ENCODE results near the gene SPRR2A.

SPRR2A gene

DNA sequence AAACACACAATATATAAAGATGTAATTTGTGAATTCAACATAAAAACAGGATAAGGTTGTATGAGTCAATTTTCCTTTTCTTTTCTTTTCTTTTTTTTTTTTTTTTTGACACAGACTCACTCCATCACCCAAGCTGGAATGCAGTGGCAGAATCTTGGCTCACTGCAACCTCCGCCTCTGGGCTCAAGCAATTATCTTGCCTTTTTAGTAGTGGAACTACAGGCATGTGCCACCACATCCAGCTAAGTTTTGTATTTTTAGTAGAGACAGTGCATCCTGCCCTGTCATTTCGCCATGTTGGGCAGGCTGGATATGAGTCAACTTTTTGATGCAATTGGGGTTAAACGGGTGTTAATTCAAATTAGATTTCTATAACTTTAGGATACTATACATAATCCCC, 24.4 kb upstream of the SPRR2A start:
- TF ChIP-seq, protein P1, sequence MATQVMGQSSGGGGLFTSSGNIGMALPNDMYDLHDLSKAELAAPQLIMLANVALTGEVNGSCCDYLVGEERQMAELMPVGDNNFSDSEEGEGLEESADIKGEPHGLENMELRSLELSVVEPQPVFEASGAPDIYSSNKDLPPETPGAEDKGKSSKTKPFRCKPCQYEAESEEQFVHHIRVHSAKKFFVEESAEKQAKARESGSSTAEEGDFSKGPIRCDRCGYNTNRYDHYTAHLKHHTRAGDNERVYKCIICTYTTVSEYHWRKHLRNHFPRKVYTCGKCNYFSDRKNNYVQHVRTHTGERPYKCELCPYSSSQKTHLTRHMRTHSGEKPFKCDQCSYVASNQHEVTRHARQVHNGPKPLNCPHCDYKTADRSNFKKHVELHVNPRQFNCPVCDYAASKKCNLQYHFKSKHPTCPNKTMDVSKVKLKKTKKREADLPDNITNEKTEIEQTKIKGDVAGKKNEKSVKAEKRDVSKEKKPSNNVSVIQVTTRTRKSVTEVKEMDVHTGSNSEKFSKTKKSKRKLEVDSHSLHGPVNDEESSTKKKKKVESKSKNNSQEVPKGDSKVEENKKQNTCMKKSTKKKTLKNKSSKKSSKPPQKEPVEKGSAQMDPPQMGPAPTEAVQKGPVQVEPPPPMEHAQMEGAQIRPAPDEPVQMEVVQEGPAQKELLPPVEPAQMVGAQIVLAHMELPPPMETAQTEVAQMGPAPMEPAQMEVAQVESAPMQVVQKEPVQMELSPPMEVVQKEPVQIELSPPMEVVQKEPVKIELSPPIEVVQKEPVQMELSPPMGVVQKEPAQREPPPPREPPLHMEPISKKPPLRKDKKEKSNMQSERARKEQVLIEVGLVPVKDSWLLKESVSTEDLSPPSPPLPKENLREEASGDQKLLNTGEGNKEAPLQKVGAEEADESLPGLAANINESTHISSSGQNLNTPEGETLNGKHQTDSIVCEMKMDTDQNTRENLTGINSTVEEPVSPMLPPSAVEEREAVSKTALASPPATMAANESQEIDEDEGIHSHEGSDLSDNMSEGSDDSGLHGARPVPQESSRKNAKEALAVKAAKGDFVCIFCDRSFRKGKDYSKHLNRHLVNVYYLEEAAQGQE (IDR thresholded peaks at IDR 0.05; ENCODE audit: insufficient replicate concordance, low read depth) = no peak
- TF ChIP-seq POLR2AphosphoS5 (IDR thresholded peaks at IDR 0.05; ENCODE audit: low read depth) = no peak
- TF ChIP-seq, protein P2, sequence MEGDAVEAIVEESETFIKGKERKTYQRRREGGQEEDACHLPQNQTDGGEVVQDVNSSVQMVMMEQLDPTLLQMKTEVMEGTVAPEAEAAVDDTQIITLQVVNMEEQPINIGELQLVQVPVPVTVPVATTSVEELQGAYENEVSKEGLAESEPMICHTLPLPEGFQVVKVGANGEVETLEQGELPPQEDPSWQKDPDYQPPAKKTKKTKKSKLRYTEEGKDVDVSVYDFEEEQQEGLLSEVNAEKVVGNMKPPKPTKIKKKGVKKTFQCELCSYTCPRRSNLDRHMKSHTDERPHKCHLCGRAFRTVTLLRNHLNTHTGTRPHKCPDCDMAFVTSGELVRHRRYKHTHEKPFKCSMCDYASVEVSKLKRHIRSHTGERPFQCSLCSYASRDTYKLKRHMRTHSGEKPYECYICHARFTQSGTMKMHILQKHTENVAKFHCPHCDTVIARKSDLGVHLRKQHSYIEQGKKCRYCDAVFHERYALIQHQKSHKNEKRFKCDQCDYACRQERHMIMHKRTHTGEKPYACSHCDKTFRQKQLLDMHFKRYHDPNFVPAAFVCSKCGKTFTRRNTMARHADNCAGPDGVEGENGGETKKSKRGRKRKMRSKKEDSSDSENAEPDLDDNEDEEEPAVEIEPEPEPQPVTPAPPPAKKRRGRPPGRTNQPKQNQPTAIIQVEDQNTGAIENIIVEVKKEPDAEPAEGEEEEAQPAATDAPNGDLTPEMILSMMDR (IDR thresholded peaks at IDR 0.05; ENCODE audit: insufficient read depth, low read length) = no peak
- TF ChIP-seq GABPA (IDR thresholded peaks at IDR 0.05; ENCODE audit: low read depth) = no peak
- no peak for TF ChIP-seq SPI1 (IDR thresholded peaks at IDR 0.05; ENCODE audit: borderline replicate concordance, low read depth)
- Histone ChIP-seq H3K4me3 (replicated peaks; ENCODE audit: insufficient read depth, low read length) (no peak overlapping the region), H3K27me3 (ENCODE audit: insufficient read depth, poor library complexity, severe bottlenecking) (no peaks in the 10 kb centered on the region), H3K27ac (replicated peaks) (no peak overlapping the region)
- no peak for DNase-seq (ENCODE audit: low read depth in 1 of 2, low spot score in 1 of 2)

DNA sequence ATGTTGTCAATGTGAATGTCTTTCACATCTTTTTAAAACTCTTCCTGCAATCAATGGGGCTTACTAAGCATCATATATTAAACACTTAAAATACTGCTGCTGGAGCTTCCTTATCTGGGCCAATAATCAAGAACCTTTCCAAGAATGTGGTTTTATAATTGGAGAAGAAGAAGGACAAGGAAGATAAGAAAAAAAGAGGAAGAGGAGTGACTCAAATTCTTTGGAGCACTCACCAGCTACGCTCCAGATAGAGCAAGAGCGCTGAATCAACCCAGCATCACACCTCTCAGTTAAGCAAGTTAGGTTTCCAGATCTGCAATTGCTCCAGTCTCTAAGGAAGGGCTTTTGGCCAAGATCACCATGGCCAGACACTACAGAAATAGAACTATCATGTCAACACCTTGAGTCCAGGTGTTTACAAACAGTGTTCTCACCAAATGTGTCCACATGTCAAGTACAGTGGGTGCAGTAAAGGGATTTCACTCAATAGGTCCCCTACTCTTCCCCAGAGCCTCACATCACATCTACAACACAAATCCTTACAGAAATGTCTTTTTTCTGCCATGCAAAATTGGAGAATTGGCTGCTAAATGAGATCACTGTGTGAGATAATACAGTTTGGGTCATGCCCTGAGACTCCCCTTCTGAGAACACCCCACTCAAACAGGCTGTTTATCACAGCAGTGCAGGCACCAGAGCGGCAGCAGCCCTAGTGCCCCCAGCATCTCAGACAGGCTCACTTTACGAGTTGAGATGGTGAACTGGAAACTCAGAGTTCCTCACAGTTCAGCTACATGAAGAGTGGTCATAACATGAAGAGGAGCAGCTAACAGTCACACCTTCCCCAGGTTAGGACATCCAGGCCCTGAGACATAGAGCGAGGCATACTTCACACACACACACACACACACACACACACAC, 15.8 kb upstream of the SPRR2A start:
- 0 out of 2 replicates have a peak, but pooled peaks have one; percentile 1 for TF ChIP-seq SPI1 (IDR thresholded peaks at IDR 0.05; ENCODE audit: borderline replicate concordance, low read depth)
- TF ChIP-seq, protein P2 (IDR thresholded peaks at IDR 0.05; ENCODE audit: insufficient read depth, low read length) = no peak
- H3K27ac ChIP-seq (replicated peaks) = no peak overlapping the region
- peaks cover 2% of the 10 kb centered on the region for H3K27me3 ChIP-seq (ENCODE audit: insufficient read depth, poor library complexity, severe bottlenecking)
- no peak for DNase-seq (ENCODE audit: low read depth in 1 of 2, low spot score in 1 of 2)
- H3K4me3 ChIP-seq (replicated peaks; ENCODE audit: insufficient read depth, low read length) = no peak overlapping the region

DNA sequence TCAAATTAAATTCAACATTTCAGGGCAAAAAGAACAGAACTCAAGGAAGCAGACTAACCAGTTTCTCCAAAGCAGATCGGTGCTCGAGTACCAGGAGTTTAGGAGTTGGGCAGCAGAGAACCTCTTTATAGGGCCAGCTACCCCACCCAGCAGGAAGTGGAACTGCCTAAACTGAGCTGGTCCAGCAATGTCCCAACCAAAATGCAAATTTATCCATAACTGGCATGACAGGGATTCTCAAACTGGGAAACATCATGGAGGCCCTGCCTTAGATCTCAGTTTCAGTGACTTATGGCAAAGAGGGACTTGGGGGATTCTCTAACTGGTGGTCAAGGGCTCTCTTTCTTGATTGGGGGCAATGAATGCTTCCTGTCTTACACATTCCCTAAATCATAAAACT, 14.2 kb upstream of the SPRR2A start, which contains the start of gene SPRR2B:
Gene SPRR2B, minus strand, starts transcription at position 101 of the 400 bp plus-strand sequence. CDS start 772 bp downstream, outside the sequence.
- TF ChIP-seq SPI1 (IDR thresholded peaks at IDR 0.05; ENCODE audit: borderline replicate concordance, low read depth) = no peak
- TF ChIP-seq, protein P2 (IDR thresholded peaks at IDR 0.05; ENCODE audit: insufficient read depth, low read length) = no peak
- TF ChIP-seq, protein P1 (IDR thresholded peaks at IDR 0.05; ENCODE audit: insufficient replicate concordance, low read depth) = no peak
- no peak for TF ChIP-seq POLR2AphosphoS5 (IDR thresholded peaks at IDR 0.05; ENCODE audit: low read depth)
- TF ChIP-seq GABPA (IDR thresholded peaks at IDR 0.05; ENCODE audit: low read depth) = no peak
- no peak within 1 kb of the TSS for H3K27ac ChIP-seq (replicated peaks)
- H3K27me3 ChIP-seq (ENCODE audit: insufficient read depth, poor library complexity, severe bottlenecking) = peaks cover 2% of the 10 kb centered on the region
- no peak for DNase-seq (ENCODE audit: low read depth in 1 of 2, low spot score in 1 of 2)
- no peak within 1 kb of the TSS for H3K4me3 ChIP-seq (replicated peaks; ENCODE audit: insufficient read depth, low read length)
